Measurements from ENCODE around the gene HDDC3. TPM values are rescaled to one million over a fixed set of nuclear protein-coding genes. Genes with fewer than 3 reads are reported as not detected.
A peak's percentile ranks its signal among the peaks of the same experiment; 100 is the strongest.

The HDDC3 gene
- total and polyA plus RNA-seq, 9 of the 15 experiments (the other 6 are each of a cell fraction or from before 2014, with no cell fraction given) = 14.9 to 55.8 (median 36.9) TPM

DNA sequence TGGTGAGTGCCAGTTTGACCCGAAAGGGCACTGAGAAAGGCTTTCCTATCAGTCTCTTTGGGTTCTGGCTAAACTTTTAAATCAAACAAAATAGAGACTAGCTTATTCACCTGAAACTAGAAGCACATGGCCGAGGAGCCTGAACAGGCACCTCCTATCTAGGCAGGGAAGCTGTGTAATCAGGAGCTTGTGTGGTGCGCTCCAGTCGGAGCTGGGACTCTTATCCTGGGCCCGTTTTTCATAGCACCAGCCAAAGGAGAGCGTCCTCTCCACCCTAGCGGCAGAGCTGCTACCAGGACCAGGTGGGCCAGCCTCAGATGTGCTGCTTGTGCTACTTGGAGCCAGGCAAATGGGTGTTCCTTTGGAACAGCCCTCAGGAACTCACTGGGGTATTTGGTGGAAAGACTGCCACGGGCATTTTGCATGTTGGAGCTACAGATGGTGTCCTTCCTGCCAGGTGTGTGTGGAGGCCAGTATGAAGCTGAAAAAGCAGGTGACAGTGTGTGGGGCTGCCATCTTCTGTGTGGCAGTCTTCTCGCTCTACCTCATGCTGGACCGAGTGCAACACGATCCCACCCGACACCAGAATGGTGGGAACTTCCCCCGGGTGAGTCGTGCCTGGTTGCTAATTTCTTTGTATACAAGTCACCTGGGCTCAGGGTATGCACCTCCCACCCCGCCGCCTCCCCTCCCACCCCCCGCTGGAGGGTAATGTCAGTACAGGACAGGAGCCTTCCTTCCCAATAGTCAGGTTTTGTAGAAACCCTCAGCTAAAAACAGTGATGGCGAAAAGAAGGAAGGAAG, 28.4 kb downstream of the HDDC3 start (continued):
- TF ChIP-seq, protein P1, sequence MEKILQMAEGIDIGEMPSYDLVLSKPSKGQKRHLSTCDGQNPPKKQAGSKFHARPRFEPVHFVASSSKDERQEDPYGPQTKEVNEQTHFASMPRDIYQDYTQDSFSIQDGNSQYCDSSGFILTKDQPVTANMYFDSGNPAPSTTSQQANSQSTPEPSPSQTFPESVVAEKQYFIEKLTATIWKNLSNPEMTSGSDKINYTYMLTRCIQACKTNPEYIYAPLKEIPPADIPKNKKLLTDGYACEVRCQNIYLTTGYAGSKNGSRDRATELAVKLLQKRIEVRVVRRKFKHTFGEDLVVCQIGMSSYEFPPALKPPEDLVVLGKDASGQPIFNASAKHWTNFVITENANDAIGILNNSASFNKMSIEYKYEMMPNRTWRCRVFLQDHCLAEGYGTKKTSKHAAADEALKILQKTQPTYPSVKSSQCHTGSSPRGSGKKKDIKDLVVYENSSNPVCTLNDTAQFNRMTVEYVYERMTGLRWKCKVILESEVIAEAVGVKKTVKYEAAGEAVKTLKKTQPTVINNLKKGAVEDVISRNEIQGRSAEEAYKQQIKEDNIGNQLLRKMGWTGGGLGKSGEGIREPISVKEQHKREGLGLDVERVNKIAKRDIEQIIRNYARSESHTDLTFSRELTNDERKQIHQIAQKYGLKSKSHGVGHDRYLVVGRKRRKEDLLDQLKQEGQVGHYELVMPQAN (IDR thresholded peaks at IDR 0.05; ENCODE audit: borderline replicate concordance) = 0 out of 2 replicates have a peak, but pooled peaks have one; percentile 10
- peak; percentile 39 to 44; a peak in 2 of 4 replicates for TF ChIP-seq SIN3A (IDR thresholded peaks at IDR 0.05; ENCODE audit: borderline replicate concordance in 2 of 2, control insufficient read depth in 1 of 2, low read depth in 2 of 2, low read length in 2 of 2)
- no peak for TF ChIP-seq ATF7 (IDR thresholded peaks at IDR 0.05)
- TF ChIP-seq ZNF785 (CRISPR knock-in tag; IDR thresholded peaks at IDR 0.05) = no peak
- TF ChIP-seq, protein P2, sequence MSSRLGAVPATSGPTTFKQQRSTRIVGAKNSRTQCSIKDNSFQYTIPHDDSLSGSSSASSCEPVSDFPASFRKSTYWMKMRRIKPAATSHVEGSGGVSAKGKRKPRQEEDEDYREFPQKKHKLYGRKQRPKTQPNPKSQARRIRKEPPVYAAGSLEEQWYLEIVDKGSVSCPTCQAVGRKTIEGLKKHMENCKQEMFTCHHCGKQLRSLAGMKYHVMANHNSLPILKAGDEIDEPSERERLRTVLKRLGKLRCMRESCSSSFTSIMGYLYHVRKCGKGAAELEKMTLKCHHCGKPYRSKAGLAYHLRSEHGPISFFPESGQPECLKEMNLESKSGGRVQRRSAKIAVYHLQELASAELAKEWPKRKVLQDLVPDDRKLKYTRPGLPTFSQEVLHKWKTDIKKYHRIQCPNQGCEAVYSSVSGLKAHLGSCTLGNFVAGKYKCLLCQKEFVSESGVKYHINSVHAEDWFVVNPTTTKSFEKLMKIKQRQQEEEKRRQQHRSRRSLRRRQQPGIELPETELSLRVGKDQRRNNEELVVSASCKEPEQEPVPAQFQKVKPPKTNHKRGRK (tag; IDR thresholded peaks at IDR 0.05) = no peak
- no peak for TF ChIP-seq RHOXF2B (CRISPR knock-in tag; conservative IDR thresholded peaks at IDR 0.05)
- TF ChIP-seq PPARD (CRISPR knock-in tag; IDR thresholded peaks at IDR 0.05) = no peak
- no peak for TF ChIP-seq NCOA1 (IDR thresholded peaks at IDR 0.05; ENCODE audit: low read depth)
- no peak; a peak in 1 of 4 replicates for TF ChIP-seq FOXK2 (conservative IDR thresholded peaks at IDR 0.05 in 1 of 2, IDR thresholded peaks at IDR 0.05 in 1 of 2; ENCODE audit: low read depth in 2 of 2)
- TF ChIP-seq GMEB1 (CRISPR knock-in tag; IDR thresholded peaks at IDR 0.05) = no peak
- TF ChIP-seq PCBP1 (IDR thresholded peaks at IDR 0.05; ENCODE audit: low read depth, low read length, poor library complexity, severe bottlenecking) = no peak
- TF ChIP-seq ZNF449 (CRISPR knock-in tag; IDR thresholded peaks at IDR 0.05) = no peak
- no peak for TF ChIP-seq ILF3 (IDR thresholded peaks at IDR 0.05; ENCODE audit: borderline replicate concordance)
- TF ChIP-seq, protein P3, sequence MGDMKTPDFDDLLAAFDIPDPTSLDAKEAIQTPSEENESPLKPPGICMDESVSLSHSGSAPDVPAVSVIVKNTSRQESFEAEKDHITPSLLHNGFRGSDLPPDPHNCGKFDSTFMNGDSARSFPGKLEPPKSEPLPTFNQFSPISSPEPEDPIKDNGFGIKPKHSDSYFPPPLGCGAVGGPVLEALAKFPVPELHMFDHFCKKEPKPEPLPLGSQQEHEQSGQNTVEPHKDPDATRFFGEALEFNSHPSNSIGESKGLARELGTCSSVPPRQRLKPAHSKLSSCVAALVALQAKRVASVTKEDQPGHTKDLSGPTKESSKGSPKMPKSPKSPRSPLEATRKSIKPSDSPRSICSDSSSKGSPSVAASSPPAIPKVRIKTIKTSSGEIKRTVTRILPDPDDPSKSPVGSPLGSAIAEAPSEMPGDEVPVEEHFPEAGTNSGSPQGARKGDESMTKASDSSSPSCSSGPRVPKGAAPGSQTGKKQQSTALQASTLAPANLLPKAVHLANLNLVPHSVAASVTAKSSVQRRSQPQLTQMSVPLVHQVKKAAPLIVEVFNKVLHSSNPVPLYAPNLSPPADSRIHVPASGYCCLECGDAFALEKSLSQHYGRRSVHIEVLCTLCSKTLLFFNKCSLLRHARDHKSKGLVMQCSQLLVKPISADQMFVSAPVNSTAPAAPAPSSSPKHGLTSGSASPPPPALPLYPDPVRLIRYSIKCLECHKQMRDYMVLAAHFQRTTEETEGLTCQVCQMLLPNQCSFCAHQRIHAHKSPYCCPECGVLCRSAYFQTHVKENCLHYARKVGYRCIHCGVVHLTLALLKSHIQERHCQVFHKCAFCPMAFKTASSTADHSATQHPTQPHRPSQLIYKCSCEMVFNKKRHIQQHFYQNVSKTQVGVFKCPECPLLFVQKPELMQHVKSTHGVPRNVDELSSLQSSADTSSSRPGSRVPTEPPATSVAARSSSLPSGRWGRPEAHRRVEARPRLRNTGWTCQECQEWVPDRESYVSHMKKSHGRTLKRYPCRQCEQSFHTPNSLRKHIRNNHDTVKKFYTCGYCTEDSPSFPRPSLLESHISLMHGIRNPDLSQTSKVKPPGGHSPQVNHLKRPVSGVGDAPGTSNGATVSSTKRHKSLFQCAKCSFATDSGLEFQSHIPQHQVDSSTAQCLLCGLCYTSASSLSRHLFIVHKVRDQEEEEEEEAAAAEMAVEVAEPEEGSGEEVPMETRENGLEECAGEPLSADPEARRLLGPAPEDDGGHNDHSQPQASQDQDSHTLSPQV (IDR thresholded peaks at IDR 0.05) = peak; percentile 38; the same call in 1 of the 2 replicates
- peak; percentile 14; the same call in 1 of the 2 replicates for TF ChIP-seq ZFP1 (CRISPR knock-in tag; IDR thresholded peaks at IDR 0.05)
